ENCODE data around the gene STX18.
"Not testable (repeated sequence)": the region's sequence is repeated elsewhere in the genome, so short reads cannot be mapped to it uniquely, and the experiment has no call there.

Gene STX18

DNA sequence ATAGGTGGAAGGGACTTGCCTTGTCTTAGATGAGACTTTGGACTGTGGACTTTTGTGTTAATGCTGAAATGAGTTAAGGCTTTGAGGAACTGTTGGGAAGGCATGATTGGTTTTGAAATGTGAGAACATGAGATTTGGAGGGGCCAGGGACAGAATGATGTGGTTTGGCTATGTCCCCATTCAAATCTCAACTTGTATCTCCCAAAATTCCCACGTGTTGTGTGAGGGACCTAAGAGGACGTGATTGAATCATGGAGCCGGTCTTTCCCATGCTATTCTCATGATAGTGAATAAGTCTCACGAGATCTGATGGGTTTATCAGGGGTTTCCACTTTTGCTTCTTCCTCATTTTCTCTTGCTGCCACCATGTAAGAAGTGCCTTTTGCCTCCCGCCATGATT is 10.2 kb upstream of the STX18 start:
- DNase-seq: not testable (repeated sequence)

DNA sequence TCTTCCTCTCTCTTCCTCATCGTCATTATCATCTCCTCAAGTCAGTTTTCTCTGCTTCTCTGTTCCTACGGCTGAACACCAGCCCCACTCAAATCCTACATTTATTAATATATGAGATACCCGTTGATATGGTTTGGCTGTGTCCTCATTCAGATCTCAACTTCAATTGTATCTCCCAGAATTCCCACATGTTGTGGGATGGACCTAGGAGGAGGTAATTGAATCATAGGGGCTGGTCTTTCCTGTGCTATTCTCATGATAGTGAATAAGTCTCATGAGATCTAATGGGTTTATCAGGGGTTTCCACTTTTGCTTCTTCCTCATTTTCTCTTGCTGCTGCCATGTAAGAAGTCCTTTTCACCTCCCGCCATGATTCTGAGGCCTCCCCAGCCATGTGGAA is 8.3 kb upstream of the STX18 start:
- not testable (repeated sequence) for DNase-seq

DNA sequence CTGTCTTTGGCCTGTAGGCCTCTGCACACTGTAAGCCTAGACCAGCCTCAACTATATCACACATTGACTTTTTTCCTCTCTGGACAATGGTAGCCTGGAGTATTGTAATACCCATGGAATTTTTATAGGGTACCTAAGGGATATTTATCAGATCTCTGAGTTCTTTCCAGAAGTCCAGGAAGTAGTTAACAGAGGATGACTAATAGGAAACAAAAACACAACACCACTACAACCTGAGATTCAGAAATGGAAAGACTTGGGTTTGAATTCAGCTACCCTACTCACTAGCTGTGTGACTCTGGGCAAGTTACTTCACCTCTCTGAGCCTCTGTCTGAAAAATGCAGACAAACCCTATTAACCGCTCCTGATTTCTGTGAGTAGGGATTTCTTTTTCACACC is 7.7 kb upstream of the STX18 start:
- DNase-seq: no peak

DNA sequence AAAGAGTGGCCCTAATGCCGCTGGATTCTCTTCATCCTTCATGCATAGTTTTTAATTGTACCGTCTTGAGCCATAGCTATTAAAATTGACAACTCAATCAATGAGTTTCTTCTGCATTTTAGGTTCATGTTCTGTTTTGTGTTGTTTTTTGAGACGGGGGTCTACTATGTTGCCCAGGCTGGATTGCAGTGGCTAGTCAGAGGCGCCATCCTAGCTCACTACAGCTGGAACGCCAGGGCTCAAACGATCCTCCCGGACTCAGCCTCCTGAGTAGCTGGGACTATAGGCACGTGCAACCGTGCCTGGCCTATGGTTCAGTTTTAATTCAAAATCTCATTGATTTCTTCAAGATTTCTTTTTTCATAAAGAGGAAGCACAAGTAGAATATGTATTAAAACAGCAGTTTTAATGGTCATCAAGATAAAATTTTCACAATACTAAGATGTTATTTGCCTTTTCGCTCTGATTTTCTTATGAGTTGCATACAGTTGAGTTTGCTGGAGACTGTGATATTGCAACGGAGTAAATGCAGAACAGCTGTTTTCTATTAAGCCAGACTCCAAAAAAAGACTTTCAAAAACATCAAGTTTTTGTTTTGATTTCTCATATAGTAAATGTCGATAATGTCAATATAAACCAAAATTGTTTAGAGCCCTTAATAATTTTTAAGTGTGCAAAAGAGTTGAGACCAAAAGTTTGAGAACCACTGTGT is 1.1 kb upstream of the STX18 start:
- no peak for DNase-seq

DNA sequence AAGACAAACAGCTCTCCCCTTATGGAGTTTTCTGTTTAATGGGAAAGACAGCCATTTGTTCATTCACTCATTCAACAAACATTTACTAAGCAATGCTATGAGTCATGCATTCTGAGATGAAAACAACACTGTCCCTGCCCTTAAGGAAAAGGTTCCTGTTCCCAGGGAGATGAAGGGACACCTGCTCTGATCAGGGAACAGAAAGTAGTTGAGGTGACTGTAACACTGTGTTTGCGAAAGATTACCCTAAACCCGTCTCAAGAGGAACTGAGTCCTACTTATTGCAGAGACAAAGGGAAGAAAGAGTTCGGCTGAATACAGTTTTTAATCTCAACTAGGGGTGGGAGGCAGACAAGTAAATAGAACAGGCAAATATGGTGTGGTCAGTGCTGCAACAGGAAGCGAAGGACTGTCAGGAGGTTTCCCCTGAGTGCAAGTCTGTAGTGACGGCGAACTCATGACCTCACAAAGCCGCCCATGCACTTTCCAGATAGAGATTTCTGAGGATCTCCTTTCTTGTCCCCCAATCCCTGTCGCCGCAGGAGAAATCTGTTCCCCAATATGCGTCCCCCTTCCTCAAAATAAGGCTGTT is 712 bp downstream of the STX18 start:
- no peak for DNase-seq

DNA sequence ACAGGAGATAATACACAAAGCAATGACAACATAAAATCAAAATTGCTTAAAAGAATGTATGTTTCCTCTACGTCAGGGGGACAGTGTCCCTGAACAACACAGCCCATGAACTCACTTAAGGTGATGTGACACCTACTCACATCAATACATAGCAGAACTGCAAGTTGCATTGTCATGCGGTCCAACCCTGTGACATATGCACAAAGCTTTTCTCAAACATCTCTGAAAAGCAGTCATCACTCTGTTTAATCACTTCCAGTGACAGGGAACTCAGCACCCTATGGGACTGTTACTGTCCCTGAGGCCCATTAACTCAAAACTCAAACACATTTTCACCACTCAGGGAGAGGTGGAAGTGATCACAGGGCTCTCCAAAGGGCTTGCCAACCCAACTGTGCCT is 2.4 kb downstream of the STX18 start:
- no peak for DNase-seq

DNA sequence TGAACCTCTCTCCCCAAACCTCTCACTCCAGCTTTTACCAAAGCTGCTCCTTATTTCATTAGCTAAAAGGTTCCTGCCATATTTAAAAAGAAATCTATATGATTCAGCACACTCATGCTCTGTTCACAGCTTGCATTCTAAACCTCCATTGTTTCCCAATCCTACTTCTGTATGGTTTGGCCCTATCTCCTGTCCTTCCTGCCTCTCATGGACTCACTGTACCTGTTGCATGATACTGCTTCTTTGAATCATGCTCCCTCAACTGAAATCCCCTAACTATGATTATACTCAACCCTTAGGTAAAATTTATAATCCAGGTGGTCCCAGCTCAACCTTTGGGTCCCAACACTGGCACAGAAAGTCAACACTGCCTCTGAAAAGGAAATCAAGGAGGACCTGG is 6.3 kb downstream of the STX18 start:
- no peak for DNase-seq

DNA sequence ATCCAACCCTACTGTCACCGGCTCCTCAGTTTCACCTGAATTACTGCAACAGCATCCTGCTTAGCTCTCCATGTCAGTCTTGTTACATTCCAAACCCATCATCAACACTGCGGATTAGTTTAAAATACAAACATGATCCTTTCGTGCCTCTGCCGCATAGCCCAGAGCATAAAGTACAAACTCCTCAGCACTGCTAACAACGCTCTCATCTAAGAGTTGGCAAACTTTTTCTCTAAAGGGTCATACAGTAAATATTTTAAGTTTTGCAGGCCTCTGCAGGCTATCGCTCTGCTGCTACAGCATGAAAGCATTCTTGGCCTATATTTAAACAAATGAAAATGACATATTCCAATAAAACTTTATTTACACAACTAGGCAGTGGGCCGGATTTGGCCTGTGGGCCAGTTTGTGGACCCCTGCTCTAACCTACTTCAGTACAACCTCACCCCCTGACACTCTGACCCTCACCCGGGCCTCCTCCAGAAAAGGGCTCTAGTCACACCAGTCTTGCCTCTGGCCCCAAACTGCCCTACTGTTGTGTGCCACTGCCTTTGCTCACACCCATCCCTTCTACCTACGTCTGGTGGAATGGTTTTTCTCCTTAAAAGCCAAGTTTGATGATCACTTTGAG is 7.2 kb downstream of the STX18 start:
- no peak for DNase-seq

DNA sequence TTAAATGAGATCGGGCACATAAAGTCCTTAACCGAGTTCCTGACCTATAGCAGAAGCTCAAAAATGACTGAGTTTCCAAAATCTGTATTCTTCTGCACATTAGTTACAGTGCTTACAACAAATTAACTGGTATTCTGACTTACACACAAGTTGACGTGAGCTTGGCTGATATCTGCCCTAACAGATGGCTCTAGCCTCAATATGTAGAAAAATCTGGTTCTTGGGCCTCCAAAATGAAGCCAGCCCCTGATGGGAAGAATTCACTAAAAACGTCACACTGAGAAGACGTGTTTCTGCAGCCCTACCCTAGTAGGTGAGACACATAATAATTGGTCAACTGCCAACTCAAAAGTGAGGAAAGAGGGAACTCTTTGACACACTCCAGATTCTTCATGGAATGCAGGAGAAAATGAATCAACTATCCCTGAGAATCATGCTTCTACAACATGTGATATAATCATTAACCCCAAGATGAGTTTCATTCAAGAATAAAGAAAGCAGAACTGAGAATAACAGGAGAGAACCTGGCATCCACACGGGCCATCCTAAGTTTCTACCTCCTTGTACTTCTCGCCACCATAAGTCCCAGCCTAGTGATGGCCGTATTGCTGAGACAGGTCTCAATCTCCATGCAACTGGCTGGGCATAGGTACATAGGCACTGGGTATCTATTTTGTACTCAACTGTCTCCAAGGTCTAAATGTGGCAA is 8.2 kb downstream of the STX18 start:
- no peak for DNase-seq

DNA sequence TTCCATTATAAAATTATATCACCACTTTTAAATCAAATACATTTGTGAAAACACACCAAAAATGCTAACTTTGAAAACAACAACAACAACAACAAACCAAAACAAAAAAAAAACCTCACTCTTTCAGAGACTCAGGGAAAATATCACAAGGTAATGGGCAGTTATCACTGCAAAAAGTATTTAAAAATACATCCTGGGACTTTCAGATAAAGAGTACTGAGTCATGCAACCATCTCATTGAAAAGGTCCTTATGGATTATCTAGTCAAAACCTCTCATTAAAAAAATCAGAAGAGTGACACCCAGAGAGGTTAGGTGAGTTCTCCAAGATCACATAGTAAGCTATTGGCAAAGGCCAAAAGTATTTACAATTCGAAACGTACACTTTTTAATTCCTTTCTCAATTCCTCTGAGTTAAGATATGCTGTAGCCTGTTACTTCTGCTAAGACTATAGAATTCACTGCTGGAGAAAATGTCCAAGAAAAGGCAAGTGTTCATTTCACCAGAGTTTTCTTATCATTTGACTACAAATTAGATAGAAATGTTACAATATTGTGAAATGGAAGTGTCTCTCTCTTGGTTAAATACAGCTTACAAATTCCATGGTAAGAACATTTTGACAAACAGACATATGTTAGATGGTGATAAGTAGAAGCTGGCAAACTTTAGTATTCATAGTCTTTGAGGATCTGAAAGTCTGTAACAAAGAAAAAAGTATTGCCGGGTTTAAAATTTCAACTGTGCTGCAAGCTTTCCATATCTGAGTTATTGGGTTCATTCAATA is 9.3 kb downstream of the STX18 start:
- no peak for DNase-seq

DNA sequence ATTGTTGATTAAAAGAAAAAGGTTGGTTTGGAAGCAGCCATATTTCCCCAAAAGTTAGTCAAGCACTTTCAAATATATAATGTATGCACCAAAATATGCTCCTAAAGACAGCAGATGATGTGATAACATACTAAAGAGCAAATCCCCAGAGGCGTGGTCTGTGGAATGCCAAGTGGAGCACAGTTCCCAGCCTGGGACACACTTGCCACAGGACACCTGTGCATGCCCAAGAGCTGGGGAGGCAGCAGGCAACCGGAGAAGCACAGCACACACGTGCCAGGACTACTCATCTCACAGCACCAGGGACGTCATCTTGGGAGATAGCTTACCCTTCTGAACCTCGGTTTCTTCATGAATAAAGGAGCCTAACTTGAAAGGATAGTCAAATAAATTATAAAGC is 12.5 kb downstream of the STX18 start:
- DNase-seq: no peak

DNA sequence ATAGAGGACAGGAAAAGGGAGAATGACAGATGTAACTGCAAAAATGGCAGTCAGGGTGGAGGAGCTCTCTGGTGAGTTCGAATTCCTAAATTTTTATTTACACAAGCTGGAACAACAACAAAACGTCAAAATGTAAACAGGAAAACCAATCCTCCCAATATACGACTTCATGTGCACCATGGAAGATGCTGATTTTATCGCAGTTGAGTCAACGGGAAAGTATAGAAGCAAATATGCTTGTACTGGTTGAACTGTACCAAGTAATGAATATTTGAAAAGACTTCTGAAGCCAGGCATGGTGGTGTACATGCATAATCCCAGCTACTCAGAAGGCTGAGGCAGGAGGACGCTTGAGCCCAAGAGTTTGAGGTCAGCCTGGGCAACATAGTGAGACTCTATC is 15.4 kb downstream of the STX18 start:
- no peak for DNase-seq

DNA sequence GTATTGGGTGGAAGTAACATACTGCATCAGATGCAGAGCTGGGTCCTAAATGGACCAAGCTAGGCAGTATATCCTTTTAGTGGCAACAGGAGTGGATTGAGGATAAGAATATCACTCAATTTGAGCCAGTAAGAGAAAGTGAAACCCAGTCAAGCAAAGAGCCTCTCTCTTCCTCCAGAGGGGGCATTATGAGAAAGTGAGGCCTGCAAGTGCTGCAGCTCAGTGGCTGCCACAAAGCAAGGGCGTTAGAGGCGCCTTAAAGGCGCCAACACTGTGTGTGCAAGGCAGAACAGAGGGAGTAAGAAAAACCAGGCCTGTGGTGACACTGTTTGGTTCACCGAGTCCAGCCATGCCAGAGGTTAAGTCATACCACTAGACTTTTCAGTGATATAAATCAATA is 17.5 kb downstream of the STX18 start:
- peak; percentile 25 for DNase-seq

DNA sequence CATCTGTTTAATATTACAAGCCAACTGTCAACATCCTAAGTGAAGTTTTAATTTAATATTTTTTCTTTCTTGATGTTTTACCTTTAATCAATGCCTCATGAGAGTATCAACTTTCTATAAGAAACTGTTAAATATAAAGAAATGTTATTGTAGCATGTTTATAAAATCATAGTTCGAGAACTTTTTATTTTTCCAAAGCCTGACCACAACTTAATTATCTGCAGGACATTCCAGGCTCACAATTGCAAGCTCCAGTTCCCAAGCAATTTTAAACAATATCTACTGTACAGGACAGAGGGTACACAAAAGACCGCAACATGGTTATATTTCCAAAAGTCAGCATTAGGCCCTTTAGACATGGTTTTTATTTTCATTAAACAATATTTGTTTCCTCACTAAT is 20.1 kb downstream of the STX18 start:
- no peak for DNase-seq

DNA sequence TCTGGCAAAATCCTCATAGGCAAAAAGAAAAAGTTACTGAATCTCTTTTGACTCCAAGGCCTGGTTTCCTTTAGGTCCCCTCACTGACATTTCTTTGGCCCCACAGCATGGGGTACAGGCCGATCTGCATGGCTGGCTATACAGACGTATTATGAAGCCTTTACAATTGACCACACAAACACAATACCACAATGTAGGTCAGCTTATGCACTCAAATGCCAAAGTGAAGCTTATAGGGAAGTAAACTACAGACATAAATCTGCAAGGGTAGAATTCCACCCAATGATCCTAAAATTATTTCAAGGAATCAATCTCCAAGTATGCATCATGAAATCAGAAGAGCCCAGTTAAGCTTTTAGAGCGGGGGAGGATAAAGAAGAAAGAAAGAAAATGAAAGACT is 20.7 kb downstream of the STX18 start:
- DNase-seq: no peak

DNA sequence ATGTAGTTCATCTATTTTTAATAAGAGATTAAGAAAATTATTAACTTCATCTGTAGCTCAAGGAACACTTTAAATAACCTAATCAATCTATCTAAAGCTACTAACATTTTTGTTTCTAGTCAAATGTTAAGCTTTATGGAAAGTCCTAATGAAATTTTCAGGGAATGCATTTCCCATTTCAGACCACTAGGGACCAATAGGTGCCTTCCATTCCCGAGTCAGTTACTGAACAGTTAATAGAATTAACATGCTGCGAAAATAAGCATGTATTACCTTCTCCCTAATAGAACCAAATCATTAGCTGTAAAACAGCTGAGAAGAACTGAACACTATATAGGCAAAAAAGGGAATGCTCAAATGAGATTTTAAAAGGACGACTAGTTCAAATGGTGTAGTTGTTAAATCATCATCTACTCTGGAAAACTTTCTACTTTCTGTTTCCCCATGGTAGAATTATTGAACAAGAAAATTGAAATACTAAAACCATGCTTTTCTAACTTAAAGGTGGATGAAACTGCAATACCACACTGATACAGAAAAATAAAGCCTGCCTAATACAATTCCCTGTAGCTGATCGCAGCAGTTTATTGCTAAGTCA is 22.5 kb downstream of the STX18 start:
- DNase-seq: no peak

DNA sequence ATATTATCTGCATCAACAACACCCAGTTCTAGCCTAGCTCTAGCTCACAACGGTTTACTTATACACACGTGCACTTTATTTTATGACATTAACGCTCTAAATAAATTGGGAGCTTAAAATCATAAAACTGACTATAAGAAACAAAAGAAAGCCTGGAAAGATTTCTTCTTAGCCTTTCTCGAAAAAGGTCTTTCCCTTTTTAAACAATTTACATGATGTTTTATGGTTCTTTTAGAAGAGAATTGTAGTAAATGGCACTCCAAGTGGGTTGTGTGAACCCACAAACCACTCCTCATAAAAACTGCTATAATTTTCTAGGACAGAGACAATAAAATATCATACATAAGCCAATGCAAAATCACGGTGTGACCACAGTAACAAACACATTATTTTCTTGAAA is 23.1 kb downstream of the STX18 start:
- no peak for DNase-seq

DNA sequence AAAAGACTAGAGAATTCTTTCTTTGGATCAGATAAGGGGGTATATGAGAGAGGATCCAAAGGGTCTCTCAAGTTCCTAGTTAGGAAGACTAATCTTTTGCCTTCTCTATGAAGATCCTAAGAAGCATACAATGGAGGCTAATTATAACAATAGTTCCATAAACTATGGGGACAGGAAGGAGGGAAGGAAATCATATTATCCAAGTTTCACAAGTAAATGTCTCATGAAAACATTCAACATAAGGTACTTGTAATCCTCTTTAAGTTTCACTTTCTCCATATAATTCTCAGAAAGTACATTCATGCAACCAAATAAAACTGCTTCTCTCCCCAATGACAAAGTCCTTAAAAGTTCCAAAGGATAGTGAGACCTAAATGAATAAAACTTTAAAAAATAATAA is 27.1 kb downstream of the STX18 start:
- DNase-seq: no peak

DNA sequence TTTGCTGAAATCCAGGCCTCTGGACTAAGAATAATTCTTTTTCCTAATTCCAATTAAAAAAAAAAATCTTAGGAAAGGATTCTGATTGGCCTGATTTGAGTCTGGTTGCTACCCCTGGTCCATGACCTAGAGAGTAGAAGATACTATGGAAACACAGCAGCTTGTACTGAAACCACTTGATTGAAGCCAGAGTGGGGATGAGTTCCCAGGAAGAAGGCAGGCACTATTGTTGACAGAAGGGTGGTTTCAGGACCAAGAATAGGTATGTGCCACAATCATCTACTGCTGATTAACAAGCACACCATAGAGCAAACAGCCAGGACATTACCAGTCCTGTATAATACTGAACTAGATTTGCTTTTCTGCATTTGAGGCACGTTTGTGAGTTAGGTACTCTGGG is 29.6 kb downstream of the STX18 start:
- DNase-seq: no peak

DNA sequence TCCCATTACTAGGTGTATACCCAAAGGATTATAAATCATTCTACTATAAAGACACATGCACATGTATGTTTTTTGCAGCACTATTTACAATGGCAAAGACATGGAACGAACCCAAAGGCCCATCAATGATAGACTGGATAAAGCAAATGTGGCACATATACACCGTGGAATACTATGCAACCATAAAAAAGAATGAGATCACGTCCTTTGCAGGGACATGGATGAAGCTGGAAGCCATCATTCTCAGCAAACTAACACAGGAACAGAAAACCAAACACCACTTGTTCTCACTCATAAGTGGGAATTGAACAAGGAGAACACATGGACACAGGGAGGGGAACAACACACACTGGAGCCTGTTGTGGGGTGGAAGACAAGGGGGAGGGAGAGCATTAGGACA is 31.2 kb downstream of the STX18 start:
- DNase-seq: not testable (repeated sequence)

DNA sequence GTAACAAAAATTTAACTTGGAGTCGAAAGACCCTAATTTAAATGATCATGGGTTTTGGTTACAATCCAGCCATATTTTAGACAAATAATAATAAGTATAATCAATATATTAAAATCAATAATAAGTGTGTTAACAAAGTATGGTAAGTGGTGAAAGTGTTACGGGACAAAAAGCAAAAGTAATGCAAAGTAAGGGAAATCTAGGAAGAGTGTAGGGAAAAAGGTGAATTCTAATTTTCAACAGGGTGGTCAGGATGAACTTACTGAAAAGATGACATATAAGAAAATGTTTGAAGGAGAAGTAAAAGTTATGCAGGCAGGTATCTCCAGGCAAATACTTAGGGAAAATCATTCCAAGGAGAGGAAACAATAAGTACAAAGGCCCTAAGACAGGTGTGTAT is 32.3 kb downstream of the STX18 start:
- DNase-seq: no peak

DNA sequence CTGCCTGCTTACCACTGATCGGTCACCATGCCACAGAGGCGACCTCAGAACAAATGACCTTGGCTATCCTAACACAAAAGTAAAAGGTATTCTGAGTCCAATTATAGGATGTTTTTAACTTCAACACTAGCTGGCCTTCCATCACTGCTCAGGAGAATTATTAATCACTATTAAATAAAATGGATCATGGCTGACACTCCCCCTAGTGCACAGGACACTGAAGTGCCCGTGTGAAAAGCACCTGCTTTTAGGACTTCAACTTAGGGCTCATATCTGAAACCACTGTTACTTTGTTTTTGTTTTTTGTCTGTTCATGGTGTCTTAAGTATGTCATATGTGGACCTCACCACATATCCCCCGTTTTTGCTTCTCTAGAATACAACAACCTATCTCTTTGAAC is 33.9 kb downstream of the STX18 start:
- DNase-seq: no peak

DNA sequence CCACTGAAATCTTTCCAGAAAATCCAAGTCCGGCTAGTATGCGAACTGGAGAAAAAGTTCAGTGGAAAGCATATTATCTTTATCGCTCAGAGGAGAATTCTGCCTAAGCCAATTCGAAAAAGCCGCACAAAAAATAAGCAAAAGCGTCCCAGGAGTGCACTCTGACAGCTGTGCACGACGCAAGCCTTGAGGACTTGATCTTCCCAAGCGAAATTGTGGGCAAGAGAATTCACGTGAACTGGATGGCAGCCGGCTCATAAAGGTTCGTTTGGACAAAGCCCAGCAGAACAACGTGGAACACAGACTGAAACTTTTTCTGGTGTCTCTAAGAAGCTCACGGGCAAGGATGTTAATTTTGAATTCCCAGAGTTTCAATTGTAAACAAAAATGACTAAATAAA is 34.4 kb downstream of the STX18 start:
- no peak for DNase-seq

Data from activated CD8-positive, alpha-beta memory T cell treated with anti-CD3 and anti-CD28 coated beads, Interleukin-2, amount 50 U/mL, for 4 hours (primary cell).